Measurements from ENCODE around the gene USP53. TPM values are rescaled to one million over a fixed set of nuclear protein-coding genes. Genes with fewer than 3 reads are reported as not detected.
"Not testable (repeated sequence)": the region's sequence is repeated elsewhere in the genome, so short reads cannot be mapped to it uniquely, and the experiment has no call there.

USP53 gene
- total RNA-seq, 1 donor from 2014 or later, result 183 TPM

DNA sequence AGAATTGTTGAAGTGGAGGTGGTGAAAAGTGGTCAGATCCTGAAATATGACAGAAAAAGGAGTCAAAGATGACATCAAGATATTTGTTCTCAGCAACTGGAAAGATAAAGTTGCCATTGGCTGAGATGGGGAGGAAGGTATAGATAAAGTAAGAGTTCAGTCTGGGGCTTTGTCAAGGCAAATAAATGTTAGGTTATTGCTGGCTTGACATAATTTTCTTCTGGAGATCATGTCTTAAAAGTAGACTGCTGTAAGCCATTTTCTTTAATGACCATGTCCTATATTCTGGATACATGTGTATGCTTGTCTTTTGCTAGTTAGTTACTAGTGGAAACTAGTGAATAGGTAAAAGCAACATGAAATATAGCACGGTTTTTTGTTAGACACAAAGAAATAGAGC, 5.6 kb downstream of the USP53 start:
- intact Hi-C loops (cut with DNase I), result no loop called here
- no peak for ATAC-seq
- DNase-seq (ENCODE audit: low spot score), result no peak

DNA sequence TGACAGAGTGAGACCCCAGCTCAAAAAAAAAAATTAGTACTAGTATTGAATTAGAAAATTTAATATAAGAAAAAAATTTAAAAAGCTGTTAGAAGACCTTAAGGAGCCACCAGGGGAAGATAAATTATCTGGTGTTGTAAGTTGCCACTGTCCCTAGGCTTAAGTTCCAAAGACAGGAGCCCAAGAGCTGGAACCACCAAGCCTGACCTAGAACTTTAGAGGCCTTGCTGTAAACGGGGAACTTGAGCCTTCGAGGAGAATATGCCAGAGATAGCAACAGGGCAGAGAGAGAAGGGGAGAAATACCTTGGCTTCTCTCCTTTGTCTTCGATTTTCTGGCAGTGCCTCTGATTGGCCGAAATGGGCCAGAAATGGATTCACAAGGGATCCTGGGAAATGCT, 8.9 kb downstream of the USP53 start:
- DNase-seq (ENCODE audit: low spot score) (no peak), ATAC-seq (no peak)
- intact Hi-C loops (cut with DNase I), result no loop called here

DNA sequence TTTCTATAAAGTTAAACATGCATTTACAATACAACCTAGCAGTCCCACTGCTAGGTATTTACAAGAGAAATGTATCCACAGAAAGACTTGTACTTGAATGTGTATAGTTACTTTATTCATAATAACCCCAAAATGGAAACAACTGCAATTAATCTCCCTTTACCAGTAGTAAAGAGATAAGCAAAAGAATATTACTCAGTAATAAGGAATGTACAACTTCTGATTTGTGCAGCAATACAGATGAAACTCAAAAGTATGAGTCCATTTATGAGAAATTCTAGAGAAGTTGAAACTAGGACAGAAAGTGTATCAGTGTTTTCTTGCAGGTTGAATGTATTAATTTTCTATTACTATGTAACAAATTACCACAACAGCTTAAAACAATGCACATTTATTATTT, 15.2 kb downstream of the USP53 start:
- ATAC-seq, result no peak
- no peak for DNase-seq (ENCODE audit: low spot score)
- intact Hi-C loops (cut with DNase I), result no loop called here

DNA sequence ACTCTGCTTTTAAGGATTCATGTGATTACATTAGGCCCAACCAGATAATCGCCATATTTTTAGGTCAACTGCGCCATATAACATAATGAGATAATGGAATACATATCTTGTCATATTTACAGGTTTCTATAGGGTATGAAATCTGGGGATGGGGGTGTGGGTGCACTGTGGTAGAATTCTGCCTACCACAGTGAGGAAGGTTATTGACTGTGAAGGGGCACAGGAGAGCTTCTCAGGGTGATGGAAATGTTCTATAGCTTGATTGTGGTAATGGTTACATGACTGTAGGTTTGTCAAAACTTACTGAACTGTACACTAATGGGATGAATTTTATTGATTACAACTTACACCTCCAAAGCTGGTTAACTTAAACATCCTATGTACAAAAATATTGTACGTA, 15.9 kb downstream of the USP53 start:
- DNase-seq (ENCODE audit: low spot score) (no peak), ATAC-seq (no peak)
- intact Hi-C loops (cut with DNase I), result no loop called here

DNA sequence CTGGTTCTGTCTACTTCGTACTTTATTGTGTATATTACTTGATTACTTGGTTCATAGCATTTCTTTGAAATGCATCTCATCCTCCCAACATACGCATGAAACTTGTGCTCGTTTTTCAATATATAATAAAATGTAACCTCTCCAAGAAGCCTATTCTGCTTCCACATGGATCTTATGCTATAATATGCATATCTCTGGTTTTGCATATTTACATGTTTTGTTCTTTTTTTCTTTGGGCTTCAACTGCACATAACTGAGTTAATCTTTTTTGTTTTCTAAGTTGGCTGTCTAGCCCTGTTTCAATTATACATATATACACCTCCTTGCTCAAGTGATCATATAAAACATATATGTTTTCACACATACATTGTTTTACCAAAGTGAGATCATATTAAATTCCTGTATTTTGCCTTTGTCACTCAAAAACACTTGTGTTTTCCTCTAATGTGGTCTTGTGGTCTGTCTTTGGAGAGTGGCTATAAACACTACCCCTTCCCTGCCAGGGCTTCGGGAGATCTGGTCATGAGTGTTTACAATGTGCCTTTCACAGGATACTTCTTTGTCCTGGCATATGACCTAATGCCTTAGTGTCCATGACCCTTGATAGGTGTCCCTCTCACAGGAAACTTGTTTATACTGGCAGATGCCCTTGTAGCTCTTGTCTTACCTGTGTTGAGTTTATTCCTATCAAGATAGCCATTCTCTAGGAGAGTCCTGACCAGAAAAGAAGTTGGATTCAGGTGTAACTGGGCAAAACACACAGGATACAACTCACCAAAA, 17.6 kb downstream of the USP53 start:
- ATAC-seq (no peak), DNase-seq (ENCODE audit: low spot score) (no peak)
- intact Hi-C loops (cut with DNase I), result no loop called here

DNA sequence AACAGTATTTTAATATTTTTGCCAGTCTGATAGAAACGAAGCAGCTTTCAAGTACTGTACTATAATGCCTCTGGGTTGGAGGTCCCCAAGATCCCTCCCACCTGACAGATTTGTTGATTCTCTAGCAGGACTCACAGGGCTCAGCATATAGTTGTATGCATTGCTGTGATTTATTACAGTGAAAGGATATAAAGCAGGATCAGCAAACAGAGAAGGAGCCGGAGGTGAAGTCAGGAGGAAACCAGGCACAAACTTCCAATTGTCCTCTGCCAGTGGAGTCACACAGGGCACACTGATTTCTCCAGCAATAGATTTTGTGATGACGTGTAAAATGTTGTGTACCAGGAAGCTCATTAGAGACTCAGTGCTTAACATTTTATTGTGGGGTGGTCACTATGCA, 19.0 kb downstream of the USP53 start:
- DNase-seq (ENCODE audit: low spot score) (no peak), ATAC-seq (no peak)
- intact Hi-C loops (cut with DNase I), result no loop called here

DNA sequence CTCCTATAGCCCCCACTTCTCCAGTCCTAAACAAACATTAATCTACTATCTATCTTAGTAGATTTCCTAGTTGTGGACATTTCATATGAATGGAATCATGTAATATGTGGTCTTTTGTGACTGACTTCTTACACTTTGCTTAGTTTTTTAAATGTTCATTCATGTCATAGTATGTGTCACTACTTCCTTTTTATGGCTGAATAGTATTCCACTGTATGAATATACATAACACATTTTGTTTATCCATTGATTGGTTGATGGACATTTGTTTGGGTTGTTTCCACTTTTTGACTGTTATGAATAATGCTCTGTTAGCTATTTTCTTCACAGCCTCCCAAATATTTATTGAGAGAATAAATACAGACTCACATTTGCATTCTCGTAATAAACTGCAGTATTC, 19.8 kb downstream of the USP53 start:
- DNase-seq (ENCODE audit: low spot score) (no peak), ATAC-seq (no peak)
- intact Hi-C loops (cut with DNase I), result no loop called here

DNA sequence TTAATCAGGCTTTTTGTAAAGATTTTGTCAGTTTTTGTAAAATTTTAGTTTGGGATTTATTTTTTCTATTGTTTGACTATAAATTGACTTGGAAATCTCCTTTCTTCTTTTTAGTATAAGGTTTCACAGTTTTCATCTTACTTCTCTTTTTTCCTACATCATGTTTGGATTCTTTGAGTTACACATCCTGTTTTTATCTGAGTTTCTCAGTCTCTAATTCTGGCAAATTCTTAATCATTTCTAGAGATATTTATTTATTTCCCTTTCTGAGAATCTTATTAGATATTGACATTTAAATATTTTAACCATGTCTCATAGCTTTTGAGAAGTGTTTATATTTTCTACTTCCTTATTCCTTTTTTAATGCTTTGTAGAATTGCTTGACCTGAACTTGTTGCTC, 20.7 kb downstream of the USP53 start:
- ATAC-seq (no peak), DNase-seq (ENCODE audit: low spot score) (no peak)
- intact Hi-C loops (cut with DNase I), result no loop called here

DNA sequence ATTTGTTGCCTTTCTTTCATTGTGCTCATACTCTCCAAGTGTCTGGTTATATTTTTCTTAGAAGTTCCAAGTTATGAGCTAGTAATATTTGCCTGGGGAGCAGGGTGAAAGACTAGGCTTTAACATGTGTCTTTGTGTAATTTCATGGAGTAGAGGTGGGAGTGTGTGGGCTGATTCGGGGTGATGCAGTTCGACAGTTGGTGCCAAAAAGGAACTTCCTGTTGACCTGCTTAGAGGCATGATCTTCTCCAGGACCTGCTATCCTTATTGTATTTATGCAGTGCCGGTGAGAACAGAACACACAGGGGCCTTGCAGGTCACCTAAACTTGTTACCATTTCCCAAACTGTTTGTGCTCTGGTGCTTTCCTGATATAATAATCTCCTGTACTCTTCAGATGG, 21.2 kb downstream of the USP53 start:
- intact Hi-C loops (cut with DNase I), result no loop called here
- DNase-seq (ENCODE audit: low spot score) (no peak), ATAC-seq (peak; percentile 19)

DNA sequence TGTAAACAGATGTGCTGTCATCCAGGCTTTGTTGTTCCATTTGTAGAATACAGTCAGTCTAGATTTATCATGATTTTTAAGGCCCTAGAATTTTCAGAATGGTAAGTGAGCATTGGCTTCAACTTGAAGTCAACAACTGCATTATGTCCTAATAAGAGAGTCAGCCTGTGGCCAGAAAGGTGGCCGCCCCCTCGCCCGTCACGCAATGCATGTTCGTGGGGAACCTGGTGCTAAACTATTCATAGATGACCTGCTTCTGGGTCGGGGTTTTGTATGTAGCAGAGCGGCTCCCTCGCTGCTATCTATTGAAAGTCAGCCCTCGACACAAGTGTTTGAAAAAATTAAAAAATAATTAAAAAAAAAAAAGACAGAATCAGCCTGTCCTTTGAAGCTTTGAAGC, 24.7 kb downstream of the USP53 start:
- DNase-seq (ENCODE audit: low spot score) (no peak), ATAC-seq (no peak)
- intact Hi-C loops (cut with DNase I), result no loop called here

DNA sequence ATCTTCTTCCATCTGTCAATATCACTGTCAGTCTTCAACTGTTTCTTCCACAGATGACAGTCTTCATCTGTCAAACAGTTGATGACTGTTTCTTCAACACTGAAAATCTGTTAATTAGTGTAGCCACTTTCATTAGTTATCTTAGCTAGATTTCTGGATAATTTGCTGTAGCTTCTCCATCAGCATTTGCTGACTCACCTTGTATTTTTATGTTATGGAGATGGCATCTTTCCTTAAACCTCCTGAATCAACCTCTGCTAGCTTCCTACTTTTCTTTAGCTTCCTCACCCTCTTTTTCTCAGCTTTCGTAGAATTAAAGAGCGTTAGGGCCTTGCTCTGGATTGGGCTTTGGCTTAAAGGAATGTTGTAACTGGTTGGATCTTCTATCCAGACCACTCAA, 25.1 kb downstream of the USP53 start:
- ATAC-seq (no peak), DNase-seq (ENCODE audit: low spot score) (no peak)
- intact Hi-C loops (cut with DNase I), result no loop called here

DNA sequence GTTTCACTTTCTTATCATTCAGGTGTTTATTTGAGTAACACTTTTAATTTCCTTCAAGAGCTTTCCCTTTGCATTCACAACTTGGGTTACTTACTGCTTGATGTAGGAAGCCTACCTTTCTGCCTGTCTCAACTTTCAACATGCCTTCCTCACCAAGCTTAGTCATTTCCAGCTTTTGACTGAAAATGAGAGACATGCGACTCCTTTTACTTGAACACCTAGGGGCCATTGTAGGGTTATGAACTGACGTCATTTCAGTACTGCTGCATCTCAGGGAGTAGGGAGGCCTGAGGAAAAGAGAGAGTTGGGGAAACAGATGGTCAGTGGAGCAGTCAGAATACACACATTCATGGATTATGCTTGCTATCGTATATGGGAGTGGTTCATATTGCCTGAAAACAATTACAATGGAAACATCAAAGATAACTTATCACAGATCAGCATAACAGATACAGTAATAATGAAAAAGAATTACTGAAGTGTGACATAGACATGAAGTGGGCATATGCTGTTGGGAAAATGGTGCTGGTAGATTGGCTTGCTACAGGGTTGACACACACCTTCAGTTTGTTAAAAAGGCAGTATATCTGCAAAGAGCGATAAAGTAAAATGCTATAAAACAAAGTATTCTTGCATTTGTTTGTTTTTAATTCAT, 25.7 kb downstream of the USP53 start:
- intact Hi-C loops (cut with DNase I), result no loop called here
- no peak for DNase-seq (ENCODE audit: low spot score)
- peak; percentile 27 for ATAC-seq

DNA sequence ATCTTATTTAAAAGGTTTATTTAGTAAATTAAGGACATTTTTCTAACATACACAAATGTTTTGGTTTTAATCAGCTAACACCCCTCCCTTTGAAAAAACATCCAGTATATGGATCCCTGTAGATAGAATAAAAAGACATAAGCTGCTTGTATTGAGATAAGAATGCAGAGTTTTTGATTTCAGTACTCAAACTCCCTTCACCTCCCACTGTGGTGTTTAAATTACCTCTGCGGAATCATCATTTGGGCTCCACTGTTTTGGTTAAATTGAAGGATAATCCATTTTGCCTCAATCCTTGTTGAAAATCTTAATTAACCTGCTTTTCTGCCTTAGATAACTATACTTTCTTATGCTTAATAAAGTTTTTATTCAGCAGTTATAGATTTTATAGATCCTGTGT, 27.6 kb downstream of the USP53 start:
- ATAC-seq, result no peak
- no peak for DNase-seq (ENCODE audit: low spot score)
- intact Hi-C loops (cut with DNase I), result no loop called here

DNA sequence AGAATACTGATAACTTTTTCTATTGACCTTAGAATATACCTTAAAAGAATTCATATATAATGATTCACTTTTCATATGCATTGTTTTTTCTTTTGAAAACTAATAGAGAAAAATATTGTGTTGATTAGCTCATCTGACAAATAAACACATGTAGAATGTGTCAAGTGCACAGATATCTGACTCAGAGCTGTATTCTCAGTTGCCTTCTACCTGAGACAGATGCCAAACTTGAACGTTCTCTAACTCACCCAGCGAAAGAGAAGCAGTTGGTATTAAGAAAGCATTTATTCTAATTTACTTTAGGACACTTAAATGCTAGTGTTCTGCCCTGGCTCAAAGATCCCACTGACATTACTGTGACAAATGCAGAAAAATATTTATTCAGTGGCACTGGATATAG, 28.1 kb downstream of the USP53 start:
- no peak for ATAC-seq
- no peak for DNase-seq (ENCODE audit: low spot score)
- intact Hi-C loops (cut with DNase I), result no loop called here

DNA sequence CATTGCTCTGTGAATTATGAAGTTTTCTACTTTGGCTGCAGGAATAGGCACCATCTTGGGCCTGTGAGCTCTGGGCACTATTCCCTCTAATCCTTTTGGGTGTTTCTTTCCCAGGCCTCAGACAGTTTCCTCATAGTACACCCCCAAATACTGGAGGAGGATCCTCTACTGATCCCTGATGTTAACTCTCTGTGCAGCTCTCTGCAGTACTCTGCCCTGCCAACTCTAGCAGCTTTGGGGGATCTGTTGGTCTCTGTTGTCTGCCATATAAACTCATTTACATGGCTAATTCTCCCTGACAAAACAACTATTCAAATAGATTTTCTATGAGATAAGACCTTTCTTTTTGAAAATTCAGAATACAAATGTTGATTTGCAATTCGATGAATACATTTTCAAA, 29.9 kb downstream of the USP53 start:
- ATAC-seq, result no peak
- no peak for DNase-seq (ENCODE audit: low spot score)
- intact Hi-C loops (cut with DNase I), result no loop called here

DNA sequence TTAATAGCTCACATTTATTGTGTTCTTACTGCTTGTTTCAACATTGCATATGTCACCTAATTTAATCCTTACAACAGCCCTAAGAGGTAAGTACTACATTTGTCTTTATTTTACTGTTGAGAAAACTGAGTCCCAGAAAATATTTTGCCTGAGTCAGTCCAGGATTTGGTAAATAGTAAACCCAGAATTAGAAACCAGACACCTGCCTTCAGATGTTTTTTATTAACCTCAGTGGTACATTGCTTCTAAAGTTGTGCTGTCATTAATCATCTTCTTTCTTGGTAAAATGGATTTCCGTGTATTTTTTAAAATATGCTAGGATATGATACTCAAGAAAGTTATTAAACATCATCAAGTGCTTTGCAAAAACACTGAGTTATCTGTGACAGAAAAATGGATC, 31.4 kb downstream of the USP53 start:
- ATAC-seq, result no peak
- no peak for DNase-seq (ENCODE audit: low spot score)
- intact Hi-C loops (cut with DNase I), result no loop called here

DNA sequence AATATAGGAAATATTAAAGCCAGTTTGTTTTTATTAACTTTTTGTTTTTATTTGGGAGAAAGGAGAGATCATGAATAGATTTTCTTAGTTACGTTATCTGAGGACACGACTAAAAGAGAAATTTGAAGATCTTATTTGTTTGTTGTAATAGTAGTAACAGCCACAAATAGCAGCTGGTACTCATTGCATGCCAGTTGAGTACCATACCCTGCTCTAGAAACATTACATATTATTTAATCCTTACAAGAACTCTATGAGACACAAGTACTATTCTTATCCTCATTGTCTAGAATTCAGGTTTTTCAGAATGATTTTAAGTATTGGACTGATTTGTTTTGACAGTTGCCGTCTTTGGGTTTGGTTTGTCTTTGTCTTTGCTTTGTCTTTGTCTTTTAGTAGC, 31.8 kb downstream of the USP53 start:
- intact Hi-C loops (cut with DNase I), result no loop called here
- DNase-seq (ENCODE audit: low spot score) (no peak), ATAC-seq (no peak)

DNA sequence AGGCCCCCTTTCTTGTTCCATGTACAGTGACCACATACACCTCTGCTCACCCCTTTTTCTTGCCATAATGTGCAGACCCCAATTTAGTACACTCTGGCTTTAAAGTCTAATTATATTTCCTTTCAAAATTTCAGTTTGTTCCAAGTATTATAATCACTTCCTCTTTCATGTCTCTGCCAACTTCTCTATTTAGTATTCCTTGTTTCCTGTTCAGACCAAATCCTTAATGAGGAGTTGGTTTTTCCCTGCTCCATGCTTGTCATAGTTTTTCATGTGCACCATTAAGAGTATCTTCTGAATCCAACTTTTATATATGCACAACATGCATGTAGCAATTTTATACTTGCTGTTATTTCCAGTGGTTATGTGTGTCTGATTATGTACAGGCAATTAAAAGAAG, 32.3 kb downstream of the USP53 start:
- ATAC-seq (no peak), DNase-seq (ENCODE audit: low spot score) (no peak)
- intact Hi-C loops (cut with DNase I), result no loop called here

DNA sequence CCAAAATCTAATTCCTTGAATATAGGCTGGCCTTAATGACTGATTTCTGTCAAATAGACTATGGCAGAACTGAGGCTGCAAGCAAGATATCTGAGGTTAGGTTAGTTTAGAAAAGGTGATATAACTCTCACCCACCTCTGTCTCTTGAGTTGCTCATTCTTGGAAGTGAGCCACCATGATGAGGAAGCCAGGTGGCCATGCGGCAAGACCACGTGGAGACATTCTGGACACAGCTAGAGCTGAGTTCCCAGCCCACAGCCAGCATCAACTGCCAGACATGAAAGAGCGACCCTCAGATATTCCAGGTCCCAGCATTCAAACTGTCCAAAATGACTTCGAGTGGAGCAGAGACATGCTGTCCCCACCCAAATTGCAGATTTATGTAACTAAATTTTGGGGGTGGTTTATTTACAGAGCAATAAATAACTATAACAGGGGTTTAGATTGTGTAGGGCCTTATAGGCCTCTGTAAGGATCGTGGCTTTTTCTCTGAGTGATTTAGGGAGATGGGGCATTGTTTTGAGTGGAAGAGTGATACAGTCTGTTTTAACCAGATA, 33.7 kb downstream of the USP53 start:
- intact Hi-C loops (cut with DNase I), result no loop called here
- ATAC-seq (peak; percentile 60), DNase-seq (ENCODE audit: low spot score) (no peak)

DNA sequence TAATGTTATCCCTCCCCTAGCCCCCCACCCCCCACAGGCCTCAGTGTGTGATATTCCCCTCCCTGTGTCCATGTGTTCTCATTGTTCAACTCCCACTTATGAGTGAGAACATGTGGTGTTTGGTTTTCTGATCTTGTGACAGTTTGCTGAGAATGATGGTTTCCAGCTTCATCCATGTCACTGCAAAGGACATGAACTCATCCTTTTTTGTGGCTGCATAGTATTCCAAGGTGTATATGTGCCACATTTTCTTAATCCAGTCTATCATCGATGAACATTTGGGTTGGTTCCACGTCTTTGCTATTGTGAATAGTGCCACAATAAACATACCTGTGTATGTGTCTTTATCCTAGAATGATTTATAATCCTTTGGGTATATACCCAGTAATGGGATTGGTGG, 38.5 kb downstream of the USP53 start:
- intact Hi-C loops (cut with DNase I); DNase-seq (ENCODE audit: low spot score); ATAC-seq: not testable (repeated sequence)

DNA sequence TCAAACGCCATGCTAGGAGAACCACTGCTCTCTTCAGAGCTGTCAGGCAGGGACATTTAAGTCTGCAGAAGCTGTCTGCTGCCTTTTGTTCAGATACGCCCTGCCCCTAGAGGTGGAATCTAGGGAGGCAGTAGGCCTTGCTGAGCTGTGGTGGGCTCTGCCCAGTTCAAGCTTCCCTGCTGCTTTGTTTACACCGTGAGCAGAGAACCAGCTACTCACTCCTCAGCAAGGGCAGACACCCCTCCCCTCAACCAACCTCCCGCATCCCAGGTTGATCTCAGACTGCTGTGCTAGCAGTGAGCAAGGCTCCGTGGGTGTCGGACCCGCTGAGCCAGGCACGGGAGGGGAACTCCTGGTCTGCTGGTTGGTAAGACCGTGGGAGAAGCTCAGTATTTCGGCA, 42.7 kb downstream of the USP53 start:
- ATAC-seq; intact Hi-C loops (cut with DNase I); DNase-seq (ENCODE audit: low spot score): not testable (repeated sequence)

Data from sciatic nerve (tissue), 2 donors.